Thoracic aorta (tissue), 2 donors: ENCODE data around the gene UROC1. TPM values are rescaled to one million over a fixed set of nuclear protein-coding genes. Genes with fewer than 3 reads are reported as not detected.

Experiments
- ATAC-seq: fragments of 150-250 bp; one replicate; pipeline ENCODE4 v1.8.0; 2017; ENCODE audit warnings: low read depth; ENCODE audit not compliant: insufficient number of reproducible peaks, low FRiP score
- DNase-seq: peaks from one replicate; pipeline ENCODE4 v3.0.0-alpha.2; 2020; ENCODE audit warnings: low spot score
- H3K27ac ChIP-seq, 2 donors: fragments of 200-600 bp; sonication (generic); 1 replicate in 1 of 2; 2 replicates in 1 of 2; pipeline ENCODE4 v1.5.1; 2016; ENCODE audit warnings: mild to moderate bottlenecking in 2 of 2, moderate library complexity in 2 of 2
- H3K27me3 ChIP-seq: fragments of 200-600 bp; sonication (generic); replicated peaks from 2 replicates; pipeline ENCODE4 v1.6.0; 2016; ENCODE audit warnings: mild to moderate bottlenecking; ENCODE audit not compliant: insufficient read depth
- H3K36me3 ChIP-seq: fragments of 200-600 bp; sonication (generic); one replicate; pipeline ENCODE4 v1.5.1; 2016
- H3K4me1 ChIP-seq, 2 donors: fragments of 200-600 bp; sonication (generic); 1 replicate in 1 of 2; 2 replicates in 1 of 2; pipeline versions ENCODE4 v1.5.1 to v1.6.0; 2016; ENCODE audit warnings: low read depth in 2 of 2, mild to moderate bottlenecking in 1 of 2; ENCODE audit not compliant: control insufficient read depth in 1 of 2
- H3K4me3 ChIP-seq: fragments of 200-600 bp; sonication (generic); 2 replicates; pipeline ENCODE4 v1.5.1; 2016; ENCODE audit warnings: mild to moderate bottlenecking
- H3K9me3 ChIP-seq: fragments of 200-600 bp; sonication (generic); 2 replicates; pipeline ENCODE4 v1.5.1; 2016
- CTCF ChIP-seq: fragments of 200-600 bp; sonication (generic); IDR thresholded peaks from one replicate; pipeline ENCODE4 v1.5.1; 2019; ENCODE audit warnings: antibody characterized with exemption
- total RNA-seq, 2 donors: library from RNA; depleted of rRNA; stranded (reverse); fragments of >200 nt; gene quantifications; one replicate each; pipeline versions ENCODE4 v1.1.0 to v1.2.3, GENCODE V29; 2016

Gene UROC1
- total RNA-seq, 2 donors from 2014 or later: not detected

- ATAC-seq: no peak
- Histone ChIP-seq H3K36me3 (peaks cover 8% of the 10 kb centered on the region), H3K4me1 (no peaks in the 10 kb centered on the region), H3K27me3 (no peaks in the 10 kb centered on the region), H3K9me3 (peaks cover 6% of the 10 kb centered on the region), H3K4me3 (no peak overlapping the region), H3K27ac (no peak overlapping the region)
- no peak for DNase-seq
- no peak for TF ChIP-seq CTCF
These were observed 83.9 kb downstream of the UROC1 start for GRCh38 chr3:126433496-126434263.

- H3K4me3 ChIP-seq: no peak overlapping the region
- no peaks in the 10 kb centered on the region for H3K4me1 ChIP-seq
- H3K36me3 ChIP-seq: peaks cover 4% of the 10 kb centered on the region
- no peak for DNase-seq
- TF ChIP-seq CTCF: no peak
- no peaks in the 10 kb centered on the region for H3K27me3 ChIP-seq
- ATAC-seq: no peak
- H3K9me3 ChIP-seq: peaks cover 6% of the 10 kb centered on the region
- no peak overlapping the region for H3K27ac ChIP-seq
These were observed 84.5 kb downstream of the UROC1 start for GRCh38 chr3:126433105-126433430.

- Histone ChIP-seq H3K36me3 (no peaks in the 10 kb centered on the region), H3K4me3 (no peak overlapping the region), H3K9me3 (peaks cover 6% of the 10 kb centered on the region), H3K27me3 (no peaks in the 10 kb centered on the region), H3K27ac (no peak overlapping the region), H3K4me1 (no peaks in the 10 kb centered on the region)
- DNase-seq: no peak
- ATAC-seq: no peak
- no peak for TF ChIP-seq CTCF
These were observed 85.0 kb downstream of the UROC1 start for GRCh38 chr3:126432361-126433104.

Other genes starting within 250 kb of the UROC1 start
- 10 to 100 TPM; 55.7 to 90.2 TPM for gene KLF15, start 160.4 kb downstream of the UROC1 start, total RNA-seq
- not detected for gene CFAP100, start 122.9 kb downstream of the UROC1 start, total RNA-seq
- 10 to 100 TPM; 53.5 to 55.0 TPM for gene ZXDC, start 41.9 kb downstream of the UROC1 start, total RNA-seq
- not detected for gene CHST13, start 6.4 kb upstream of the UROC1 start, total RNA-seq
- gene C3orf22, start 41.2 kb upstream of the UROC1 start, total RNA-seq: not detected
- 1 to 10 TPM; 7.4 to 8.3 TPM for gene TXNRD3, start 137.4 kb upstream of the UROC1 start, total RNA-seq
- gene CHCHD6, start 186.5 kb upstream of the UROC1 start, total RNA-seq: 10 to 100 TPM; 12.5 to 17.1 TPM